DND-41 (cell line): ENCODE data around the gene UBN2.

ENCODE experiments used
- ATAC-seq: fragments of 200-7000 bp; cut with Tn5 transposase; 3 replicates; pipeline ENCODE4 v1.9.1; 2021; ENCODE audit warnings: low read depth; ENCODE audit not compliant: insufficient read depth
- DNase-seq: peaks from one replicate; pipeline ENCODE4 v3.0.0-alpha.2; 2020
- H2AFZ ChIP-seq: 2 replicates; pipeline ENCODE4 v1.6.0; 2012; ENCODE audit warnings: low read depth, low read length
- H3K27ac ChIP-seq: 2 replicates; pipeline ENCODE4 v1.5.1; 2012; ENCODE audit warnings: low read length, inconsistent platforms
- H3K27me3 ChIP-seq: fragments of 200-600 bp; sonication (generic); 2 replicates; pipeline ENCODE4 v1.6.0; 2012; ENCODE audit warnings: low read length, mild to moderate bottlenecking, inconsistent platforms; ENCODE audit not compliant: insufficient read depth, poor library complexity
- H3K36me3 ChIP-seq: 2 replicates; pipeline ENCODE4 v1.5.1; 2012; ENCODE audit warnings: low read length, inconsistent platforms; ENCODE audit not compliant: insufficient read depth
- H3K4me1 ChIP-seq: 2 replicates; pipeline ENCODE4 v1.5.1; 2012; ENCODE audit warnings: mild to moderate bottlenecking, low read length; ENCODE audit not compliant: insufficient read depth
- H3K4me2 ChIP-seq: 2 replicates; pipeline ENCODE4 v1.6.0; 2012; ENCODE audit warnings: mild to moderate bottlenecking, moderate library complexity, low read length, inconsistent platforms; ENCODE audit not compliant: insufficient read depth
- H3K4me3 ChIP-seq, 2 experiments: fragments of 200-600 bp in 1 of 2; shearing (Covaris generic) in 1 of 2; 2 replicates each; pipeline ENCODE4 v1.5.1; 2012 to 2016; ENCODE audit warnings: inconsistent platforms in 2 of 2, low read length in 2 of 2, mild to moderate bottlenecking in 2 of 2, low read depth in 1 of 2, moderate library complexity in 1 of 2
- H3K79me2 ChIP-seq: 2 replicates; pipeline ENCODE4 v1.6.0; 2012; ENCODE audit warnings: low read length, inconsistent platforms; ENCODE audit not compliant: insufficient read depth
- H3K9ac ChIP-seq: 2 replicates; pipeline ENCODE4 v1.6.0; 2012; ENCODE audit warnings: low read depth, mild to moderate bottlenecking, inconsistent platforms, low read length, moderate library complexity
- H3K9me3 ChIP-seq: 2 replicates; pipeline ENCODE4 v1.5.1; 2012; ENCODE audit warnings: low read length, moderate library complexity, mild to moderate bottlenecking, inconsistent platforms; ENCODE audit not compliant: insufficient read depth, severe bottlenecking
- H4K20me1 ChIP-seq: 2 replicates; pipeline ENCODE4 v1.6.0; 2012; ENCODE audit warnings: low read length; ENCODE audit not compliant: insufficient read depth
- EZH2 ChIP-seq: IDR thresholded peaks from 3 replicates; pipeline ENCODE4 v1.6.1; 2012; ENCODE audit warnings: borderline replicate concordance, low read depth, mild to moderate bottlenecking, moderate library complexity, low read length, inconsistent platforms; ENCODE audit not compliant: severe bottlenecking
- TF ChIP-seq, protein P1 (sequence below): IDR thresholded peaks from 2 replicates; pipeline ENCODE4 v1.5.1; 2012; ENCODE audit warnings: borderline replicate concordance, low read length, moderate library complexity, mild to moderate bottlenecking; ENCODE audit not compliant: poor library complexity, severe bottlenecking; ENCODE audit errors: extremely low read depth

UBN2 gene

DNA sequence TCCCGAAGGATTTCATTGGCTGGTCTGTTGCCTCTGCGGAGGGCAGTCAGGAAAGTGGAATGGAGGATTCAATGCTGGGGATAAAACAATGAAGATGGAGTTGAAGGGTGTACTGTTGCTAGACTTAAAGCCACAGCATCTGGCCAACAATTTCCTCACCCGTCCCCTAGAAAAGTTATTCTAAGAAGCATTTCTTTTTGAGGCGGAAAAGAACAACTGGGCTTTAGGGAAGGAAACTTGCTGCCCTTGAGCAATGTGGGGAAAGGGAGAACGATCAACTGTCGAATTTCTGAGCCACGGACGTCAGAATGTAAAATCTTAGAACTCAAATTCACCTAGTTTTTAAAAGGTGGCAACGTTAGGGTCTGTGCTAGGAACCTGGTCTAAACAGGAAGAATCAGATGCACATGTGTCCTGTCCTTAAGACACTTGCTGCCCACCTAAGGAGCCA is 110.8 kb downstream of the UBN2 start:
- peak overlapping the region; percentile 88 for H3K9ac ChIP-seq
- peak overlapping the region; percentile 82 for H3K4me2 ChIP-seq
- ATAC-seq (no peak), DNase-seq (no peak)
- TF ChIP-seq, protein P1, sequence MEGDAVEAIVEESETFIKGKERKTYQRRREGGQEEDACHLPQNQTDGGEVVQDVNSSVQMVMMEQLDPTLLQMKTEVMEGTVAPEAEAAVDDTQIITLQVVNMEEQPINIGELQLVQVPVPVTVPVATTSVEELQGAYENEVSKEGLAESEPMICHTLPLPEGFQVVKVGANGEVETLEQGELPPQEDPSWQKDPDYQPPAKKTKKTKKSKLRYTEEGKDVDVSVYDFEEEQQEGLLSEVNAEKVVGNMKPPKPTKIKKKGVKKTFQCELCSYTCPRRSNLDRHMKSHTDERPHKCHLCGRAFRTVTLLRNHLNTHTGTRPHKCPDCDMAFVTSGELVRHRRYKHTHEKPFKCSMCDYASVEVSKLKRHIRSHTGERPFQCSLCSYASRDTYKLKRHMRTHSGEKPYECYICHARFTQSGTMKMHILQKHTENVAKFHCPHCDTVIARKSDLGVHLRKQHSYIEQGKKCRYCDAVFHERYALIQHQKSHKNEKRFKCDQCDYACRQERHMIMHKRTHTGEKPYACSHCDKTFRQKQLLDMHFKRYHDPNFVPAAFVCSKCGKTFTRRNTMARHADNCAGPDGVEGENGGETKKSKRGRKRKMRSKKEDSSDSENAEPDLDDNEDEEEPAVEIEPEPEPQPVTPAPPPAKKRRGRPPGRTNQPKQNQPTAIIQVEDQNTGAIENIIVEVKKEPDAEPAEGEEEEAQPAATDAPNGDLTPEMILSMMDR, result no peak
- TF ChIP-seq EZH2, result no peak
- peak overlapping the region; percentile 79 for H2AFZ ChIP-seq
- H3K27ac ChIP-seq, result peak overlapping the region; percentile 95
- H3K79me2 ChIP-seq, result peaks cover 36% of the 10 kb centered on the region
- peak overlapping the region; percentile 46 to 75 for H3K4me3 ChIP-seq
- H4K20me1 ChIP-seq, result no peaks in the 10 kb centered on the region
- peaks cover 26% of the 10 kb centered on the region for H3K4me1 ChIP-seq
- no peaks in the 10 kb centered on the region for H3K27me3 ChIP-seq
- peaks cover 17% of the 10 kb centered on the region for H3K36me3 ChIP-seq
- no peaks in the 10 kb centered on the region for H3K9me3 ChIP-seq

DNA sequence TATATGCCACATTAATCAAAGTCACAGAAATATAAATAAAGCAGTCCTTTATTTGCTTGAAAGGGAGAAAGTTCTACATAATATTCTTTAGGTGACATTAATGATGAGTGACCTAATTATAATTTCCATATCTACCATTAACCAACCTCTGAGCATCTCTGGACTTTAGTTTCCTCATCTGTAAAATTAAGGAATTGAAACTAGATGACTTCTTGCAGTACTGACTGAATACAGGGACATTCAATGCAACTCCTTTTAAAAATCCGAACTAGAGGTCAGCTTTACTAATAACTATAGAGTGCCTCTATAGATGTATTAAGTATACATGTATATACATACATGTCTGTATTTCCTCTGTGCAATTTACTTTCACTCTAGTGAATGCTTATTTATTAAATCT is 114.0 kb downstream of the UBN2 start:
- no peak overlapping the region for H3K27ac ChIP-seq
- H3K4me3 ChIP-seq, result no peak overlapping the region
- ATAC-seq (no peak), DNase-seq (no peak)
- peaks cover 24% of the 10 kb centered on the region for H3K36me3 ChIP-seq
- no peak overlapping the region for H2AFZ ChIP-seq
- H3K9me3 ChIP-seq, result no peaks in the 10 kb centered on the region
- H3K4me2 ChIP-seq, result no peak overlapping the region
- H4K20me1 ChIP-seq, result no peaks in the 10 kb centered on the region
- H3K79me2 ChIP-seq, result peaks cover 36% of the 10 kb centered on the region
- no peak for TF ChIP-seq EZH2
- TF ChIP-seq, protein P1, result no peak
- no peaks in the 10 kb centered on the region for H3K27me3 ChIP-seq
- peaks cover 13% of the 10 kb centered on the region for H3K4me1 ChIP-seq
- no peak overlapping the region for H3K9ac ChIP-seq

DNA sequence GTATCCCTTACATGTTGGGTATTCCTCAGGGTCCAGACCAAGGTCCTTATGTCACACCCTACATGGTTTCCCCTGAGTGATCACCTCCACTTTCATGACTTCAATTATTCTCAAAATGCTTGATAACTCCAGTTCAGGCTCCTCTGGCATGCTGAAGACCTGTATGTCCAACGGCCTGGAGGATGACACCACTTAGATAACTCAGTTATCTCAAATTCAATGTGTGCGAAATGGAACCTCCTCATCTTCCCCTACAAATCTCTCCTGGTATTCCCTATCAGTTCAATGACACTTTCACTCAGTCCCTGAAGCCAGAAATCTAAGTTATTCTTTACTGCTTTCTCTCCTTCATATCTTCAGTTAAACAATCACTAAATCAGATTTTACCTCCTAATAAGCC is 120.0 kb downstream of the UBN2 start:
- no peak overlapping the region for H2AFZ ChIP-seq
- no peak overlapping the region for H3K27ac ChIP-seq
- no peak overlapping the region for H3K4me3 ChIP-seq
- no peaks in the 10 kb centered on the region for H4K20me1 ChIP-seq
- H3K36me3 ChIP-seq, result peaks cover 14% of the 10 kb centered on the region
- no peaks in the 10 kb centered on the region for H3K4me1 ChIP-seq
- H3K9me3 ChIP-seq, result no peaks in the 10 kb centered on the region
- H3K4me2 ChIP-seq, result no peak overlapping the region
- no peak for ATAC-seq
- TF ChIP-seq EZH2, result no peak
- TF ChIP-seq, protein P1, result no peak
- no peak overlapping the region for H3K9ac ChIP-seq
- H3K79me2 ChIP-seq, result no peaks in the 10 kb centered on the region
- no peaks in the 10 kb centered on the region for H3K27me3 ChIP-seq
- no peak for DNase-seq

DNA sequence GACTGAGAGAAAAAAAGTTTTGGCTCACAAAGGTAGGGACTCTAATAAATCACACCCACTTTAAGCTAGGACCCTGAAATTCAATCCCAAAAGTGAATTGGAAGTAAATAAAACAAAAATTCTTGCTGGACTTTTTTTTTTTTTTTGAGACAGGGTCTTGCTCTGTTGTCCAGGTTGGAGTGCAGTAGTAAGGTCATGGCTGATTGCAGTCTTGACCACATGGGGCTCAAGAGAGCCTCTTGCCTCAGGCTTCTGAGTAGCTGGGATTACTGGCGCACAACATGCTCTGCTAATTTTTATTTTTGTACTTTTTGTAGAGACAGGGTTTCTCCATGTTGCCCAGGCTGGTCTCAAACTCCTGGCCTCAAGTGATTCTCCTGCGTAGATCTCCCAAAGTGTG is 123.7 kb downstream of the UBN2 start:
- H3K79me2 ChIP-seq, result peaks cover 18% of the 10 kb centered on the region
- DNase-seq, result no peak
- H3K9me3 ChIP-seq, result no peaks in the 10 kb centered on the region
- H2AFZ ChIP-seq, result no peak overlapping the region
- no peak for TF ChIP-seq EZH2
- TF ChIP-seq, protein P1, result no peak
- H4K20me1 ChIP-seq, result no peaks in the 10 kb centered on the region
- no peaks in the 10 kb centered on the region for H3K27me3 ChIP-seq
- H3K36me3 ChIP-seq, result no peaks in the 10 kb centered on the region; the same call in none of the 2 replicates
- ATAC-seq, result no peak
- H3K4me1 ChIP-seq, result peaks cover 7% of the 10 kb centered on the region
- H3K9ac ChIP-seq, result no peak overlapping the region
- H3K4me2 ChIP-seq, result no peak overlapping the region
- no peak overlapping the region for H3K27ac ChIP-seq
- no peak overlapping the region for H3K4me3 ChIP-seq
